ENCODE measurements around the gene PSME2. TPM values are rescaled to one million over a fixed set of nuclear protein-coding genes. Genes with fewer than 3 reads are reported as not detected.

The PSME2 gene
- total and polyA plus RNA-seq, 2 donors (not counting 3 experiments of a cell fraction or from before 2014, with no cell fraction given): 66.5 to 126 TPM

DNA sequence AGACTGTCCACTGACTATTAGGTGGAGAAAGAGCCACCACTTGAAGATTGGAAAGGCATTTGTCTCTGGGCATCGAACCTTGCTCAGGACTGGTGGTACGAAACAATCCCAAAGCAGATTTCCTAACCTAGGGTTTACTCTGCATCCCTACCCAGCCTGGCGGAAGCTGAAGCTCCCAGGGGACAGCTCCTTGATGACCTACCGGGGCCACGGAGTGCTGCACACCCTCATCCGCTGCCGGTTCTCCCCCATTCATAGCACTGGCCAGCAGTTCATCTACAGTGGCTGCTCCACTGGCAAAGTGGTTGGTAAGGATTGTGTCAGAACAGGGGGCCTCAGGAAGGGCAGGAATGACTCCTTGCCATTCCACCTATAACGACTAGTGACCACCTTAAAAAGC lies 25.2 kb downstream of the PSME2 start:
- no TSS peak for BruUV-seq (replicated peaks)
- Histone ChIP-seq H3K4me2 (ENCODE audit: insufficient read depth, low read length) (no peak overlapping the region), H3K27me3 (ENCODE audit: control insufficient read depth in 2 of 2, insufficient read depth in 2 of 2, low read length in 2 of 2) (no peaks in the 10 kb centered on the region), H2AFZ (ENCODE audit: low read depth, low read length) (no peak overlapping the region), H3K9ac (replicated peaks; ENCODE audit: extremely low read depth, insufficient read depth, low read length) (no peak overlapping the region), H3K4me1 (ENCODE audit: control insufficient read depth, extremely low read depth, insufficient read depth, low read length) (no peaks in the 10 kb centered on the region), H3K36me3 (ENCODE audit: control insufficient read depth in 2 of 2, extremely low read depth in 1 of 2, insufficient read depth in 2 of 2, low read length in 2 of 2) (peaks cover 11 to 38% of the 10 kb centered on the region in 2 experiments), H3K9me1 (replicated peaks; ENCODE audit: control insufficient read depth, extremely low read depth, insufficient read depth, low read length) (no peaks in the 10 kb centered on the region), H3K9me3 (replicated peaks; ENCODE audit: control insufficient read depth, insufficient read depth, low read length) (no peaks in the 10 kb centered on the region), H3K79me2 (ENCODE audit: control insufficient read depth, insufficient read depth, low read length) (no peaks in the 10 kb centered on the region), H3K4me3 (replicated peaks in 1 of 3; ENCODE audit: insufficient read depth in 1 of 3, low read depth in 1 of 3, low read length in 3 of 3) (no peak overlapping the region), H3K27ac (ENCODE audit: insufficient read depth, low read depth, low read length) (no peak overlapping the region), H4K20me1 (replicated peaks; ENCODE audit: control insufficient read depth, extremely low read depth, insufficient read depth, low read length) (no peaks in the 10 kb centered on the region)
- ChIA-PET POLR2A (no interaction called here), CTCF (no interaction called here)
- FAIRE-seq (no peak), DNase-seq (ENCODE audit: low read depth, low spot score) (no peak)
- intact Hi-C loops (cut with micrococcal nuclease): no loop called here
- dilution Hi-C loops (cut with MboI; ENCODE audit: extremely low pct_ligation_motif_present, low sequenced_read_pairs): no loop called here
- TF ChIP-seq POLR2AphosphoS5 (IDR thresholded peaks at IDR 0.05; ENCODE audit: insufficient read depth, low read depth, low read length) (no peak), POLR2A (IDR thresholded peaks at IDR 0.05; ENCODE audit: low read depth, low read length) (no peak), FOS (IDR thresholded peaks at IDR 0.05; ENCODE audit: borderline replicate concordance, insufficient read depth, low read length) (no peak), EZH2 (IDR thresholded peaks at IDR 0.05; ENCODE audit: borderline replicate concordance, low read depth, low read length, severe bottlenecking) (no peak), MYC (IDR thresholded peaks at IDR 0.05; ENCODE audit: low read depth, low read length) (no peak), JUN (IDR thresholded peaks at IDR 0.05; ENCODE audit: borderline replicate concordance, insufficient read depth, insufficient read length, low read depth) (no peak), GATA2 (IDR thresholded peaks at IDR 0.05; ENCODE audit: insufficient read depth, insufficient read length, low read depth, low read length) (no peak)
- TF ChIP-seq, protein P1, sequence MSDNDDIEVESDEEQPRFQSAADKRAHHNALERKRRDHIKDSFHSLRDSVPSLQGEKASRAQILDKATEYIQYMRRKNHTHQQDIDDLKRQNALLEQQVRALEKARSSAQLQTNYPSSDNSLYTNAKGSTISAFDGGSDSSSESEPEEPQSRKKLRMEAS (IDR thresholded peaks at IDR 0.05; ENCODE audit: insufficient read depth, insufficient read length): no peak
- TF ChIP-seq, protein P2, sequence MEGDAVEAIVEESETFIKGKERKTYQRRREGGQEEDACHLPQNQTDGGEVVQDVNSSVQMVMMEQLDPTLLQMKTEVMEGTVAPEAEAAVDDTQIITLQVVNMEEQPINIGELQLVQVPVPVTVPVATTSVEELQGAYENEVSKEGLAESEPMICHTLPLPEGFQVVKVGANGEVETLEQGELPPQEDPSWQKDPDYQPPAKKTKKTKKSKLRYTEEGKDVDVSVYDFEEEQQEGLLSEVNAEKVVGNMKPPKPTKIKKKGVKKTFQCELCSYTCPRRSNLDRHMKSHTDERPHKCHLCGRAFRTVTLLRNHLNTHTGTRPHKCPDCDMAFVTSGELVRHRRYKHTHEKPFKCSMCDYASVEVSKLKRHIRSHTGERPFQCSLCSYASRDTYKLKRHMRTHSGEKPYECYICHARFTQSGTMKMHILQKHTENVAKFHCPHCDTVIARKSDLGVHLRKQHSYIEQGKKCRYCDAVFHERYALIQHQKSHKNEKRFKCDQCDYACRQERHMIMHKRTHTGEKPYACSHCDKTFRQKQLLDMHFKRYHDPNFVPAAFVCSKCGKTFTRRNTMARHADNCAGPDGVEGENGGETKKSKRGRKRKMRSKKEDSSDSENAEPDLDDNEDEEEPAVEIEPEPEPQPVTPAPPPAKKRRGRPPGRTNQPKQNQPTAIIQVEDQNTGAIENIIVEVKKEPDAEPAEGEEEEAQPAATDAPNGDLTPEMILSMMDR (IDR thresholded peaks at IDR 0.05; ENCODE audit: extremely low read depth in 1 of 2, insufficient read depth in 1 of 2, low read depth in 1 of 2, low read length in 2 of 2): no peak
